ENCODE data around the gene CHRNA5.

DNA sequence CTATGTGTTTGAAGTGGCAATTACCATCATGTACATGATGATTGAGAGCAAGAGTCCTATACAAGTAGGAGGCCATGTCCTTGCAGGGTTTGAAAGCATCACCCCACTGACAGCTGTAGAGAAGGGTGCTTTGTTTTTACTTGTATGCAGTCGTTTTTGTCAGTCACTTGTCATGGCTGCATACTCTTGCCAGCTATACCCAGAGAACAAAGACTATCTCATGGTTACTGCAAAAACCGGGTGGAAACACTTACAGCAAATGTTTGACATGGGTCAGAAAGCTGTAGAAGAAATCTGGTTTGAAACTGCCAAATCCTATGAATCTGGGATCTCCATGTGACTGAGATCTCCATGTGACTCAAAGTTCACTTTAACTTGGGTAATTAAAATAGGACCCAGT lies 32.0 kb upstream of the CHRNA5 start:
- TF ChIP-seq, protein P1, sequence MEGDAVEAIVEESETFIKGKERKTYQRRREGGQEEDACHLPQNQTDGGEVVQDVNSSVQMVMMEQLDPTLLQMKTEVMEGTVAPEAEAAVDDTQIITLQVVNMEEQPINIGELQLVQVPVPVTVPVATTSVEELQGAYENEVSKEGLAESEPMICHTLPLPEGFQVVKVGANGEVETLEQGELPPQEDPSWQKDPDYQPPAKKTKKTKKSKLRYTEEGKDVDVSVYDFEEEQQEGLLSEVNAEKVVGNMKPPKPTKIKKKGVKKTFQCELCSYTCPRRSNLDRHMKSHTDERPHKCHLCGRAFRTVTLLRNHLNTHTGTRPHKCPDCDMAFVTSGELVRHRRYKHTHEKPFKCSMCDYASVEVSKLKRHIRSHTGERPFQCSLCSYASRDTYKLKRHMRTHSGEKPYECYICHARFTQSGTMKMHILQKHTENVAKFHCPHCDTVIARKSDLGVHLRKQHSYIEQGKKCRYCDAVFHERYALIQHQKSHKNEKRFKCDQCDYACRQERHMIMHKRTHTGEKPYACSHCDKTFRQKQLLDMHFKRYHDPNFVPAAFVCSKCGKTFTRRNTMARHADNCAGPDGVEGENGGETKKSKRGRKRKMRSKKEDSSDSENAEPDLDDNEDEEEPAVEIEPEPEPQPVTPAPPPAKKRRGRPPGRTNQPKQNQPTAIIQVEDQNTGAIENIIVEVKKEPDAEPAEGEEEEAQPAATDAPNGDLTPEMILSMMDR (IDR thresholded peaks at IDR 0.05; ENCODE audit: poor library complexity, severe bottlenecking), result no peak
- TF ChIP-seq SMC3 (conservative IDR thresholded peaks at IDR 0.05; ENCODE audit: poor library complexity) (no peak), RAD21 (conservative IDR thresholded peaks at IDR 0.05) (no peak), EZH2 (IDR thresholded peaks at IDR 0.05; ENCODE audit: borderline replicate concordance, insufficient read depth, low read length, poor library complexity, severe bottlenecking) (no peak), POLR2AphosphoS5 (IDR thresholded peaks at IDR 0.05) (peak; percentile 13), EP300 (conservative IDR thresholded peaks at IDR 0.05; ENCODE audit: poor library complexity, severe bottlenecking) (no peak), TAF1 (IDR thresholded peaks at IDR 0.05; ENCODE audit: low read depth) (no peak), REST (IDR thresholded peaks at IDR 0.05; ENCODE audit: borderline replicate concordance) (no peak), MXI1 (conservative IDR thresholded peaks at IDR 0.05; ENCODE audit: poor library complexity, severe bottlenecking) (peak; percentile 15)
